Pancreas (tissue), 10 donors: ENCODE measurements around the gene RAD18. TPM values are rescaled to one million over a fixed set of nuclear protein-coding genes. Genes with fewer than 3 reads are reported as not detected.

Source experiments
- ATAC-seq, 4 donors: fragments of 200-7000 bp; cut with Tn5 transposase; one replicate each; pipeline versions ENCODE4 v1.8.0 to v1.9.1; 2020; ENCODE audit warnings: mild to moderate bottlenecking in 4 of 4, moderate library complexity in 4 of 4
- DNase-seq, 6 donors: peaks; one replicate each; pipeline ENCODE4 v3.0.0-alpha.2; 2020
- FAIRE-seq: peaks from 2 replicates; lab custom pipeline; 2012; peaks lifted over from hg19 to GRCh38; lab: Jason Lieb, UNC
- H3K27ac ChIP-seq, 4 donors: fragments of 200-600 bp; sonication (generic); 1 replicate in 3 of 4; 2 replicates in 1 of 4; pipeline versions ENCODE4 v1.5.0 to v1.8.0; 2020
- H3K27me3 ChIP-seq, 4 donors: fragments of 200-600 bp; one replicate each; pipeline ENCODE4 v1.8.0; 2021
- H3K36me3 ChIP-seq, 3 donors: fragments of 200-600 bp; sonication (generic) in 1 of 3; one replicate each; pipeline versions ENCODE4 v1.5.0 to v1.8.0; 2020 to 2021
- H3K4me1 ChIP-seq, 3 donors: fragments of 200-600 bp; one replicate each; pipeline ENCODE4 v1.8.0; 2021
- H3K4me3 ChIP-seq, 4 donors: fragments of 200-600 bp; sonication (generic) in 2 of 4; one replicate each; pipeline versions ENCODE4 v1.5.0 to v1.8.0; 2020 to 2021
- H3K9me3 ChIP-seq, 4 donors: fragments of 200-600 bp; one replicate each; pipeline ENCODE4 v1.8.0; 2021
- CTCF ChIP-seq, 4 donors: fragments of 200-600 bp; sonication (generic) in 3 of 4; IDR thresholded peaks; one replicate each; pipeline versions ENCODE4 v1.5.0 to v1.8.0; 2021; ENCODE audit warnings: antibody characterized with exemption in 4 of 4
- WGBS, 2 donors: extraction: QIAGEN DNeasy Blood & Tissue Kit; methylation state at CpG; one replicate each; pipeline ENCODE4 v1.1.7; 2013; 5-methylcytosine and 5-hydroxymethylcytosine counted together
- intact Hi-C, 3 donors: fragments of 100-400 bp; cut with DNase I; formaldehyde crosslinking; loops; one replicate each; pipeline versions ENCODE4 v1.11.1 to v1.14.2; 2022
- polyA plus RNA-seq, 2 donors: library from polyadenylated mRNA; stranded (reverse); fragments of 200-250 nt; gene quantifications; one replicate each; pipeline ENCODE4 v1.2.3, GENCODE V29; 2013
- total RNA-seq, 6 donors: library from RNA; stranded (reverse); fragmentation: NEBNext Ultra II Directional in 4 of 6; extraction: Animal tissue kit (Norgen Biotek cat#: 25700) in 4 of 6; gene quantifications; one replicate each; pipeline versions ENCODE4 v1.2.1 to v1.2.4, GENCODE V29; 2021 to 2023
- donor health status: healthy with polysubstance abuse.
- donor health status: DM: no; HTN: no; CAD: no; lungs with moderate emphysema.
- donor health status: DM: no; HTN: no; CAD: no.
- donor health status: control.
- donor health status: control.
- donor health status: Bipolar disorder and iron deficiency.
- donor health status: DM: yes; HTN: yes; CAD: no.
- donor health status: DM: no; HTN: no; CAD: no.
- donor health status: DM: no; HTN: no; CAD: no.
- donor health status: DM: yes; HTN: yes; CAD: no.

Gene RAD18
- total and polyA plus RNA-seq, 8 donors: 1.2 to 4.3 (median 2.2) TPM

GRCh38 chr3:8909160-8909559, 54.1 kb downstream of the RAD18 start:
- Histone ChIP-seq H3K36me3 (no peaks in the 10 kb centered on the region), H3K4me3 (no peak overlapping the region), H3K27me3 (no peaks in the 10 kb centered on the region), H3K4me1 (no peaks in the 10 kb centered on the region), H3K27ac (no peak overlapping the region), H3K9me3 (no peaks in the 10 kb centered on the region)
- intact Hi-C loops: no loop called here
- TF ChIP-seq CTCF (IDR thresholded peaks at IDR 0.05): no peak
- 83 to 98% methylated on average over 3 of the region's 3 CpGs for WGBS, 2 donors
- DNase-seq (no peak), FAIRE-seq (no peak), ATAC-seq (no peak)

- H3K4me1 ChIP-seq: no peaks in the 10 kb centered on the region
- TF ChIP-seq CTCF (IDR thresholded peaks at IDR 0.05): no peak
- ATAC-seq (no peak), DNase-seq (no peak), FAIRE-seq (no peak)
- WGBS, 2 donors: 93 to 98% methylated on average over 5 of the region's 5 CpGs
- no peak overlapping the region for H3K4me3 ChIP-seq
- no peak overlapping the region for H3K27ac ChIP-seq
- no peaks in the 10 kb centered on the region for H3K27me3 ChIP-seq
- intact Hi-C loops: no loop called here
- no peaks in the 10 kb centered on the region for H3K36me3 ChIP-seq
- H3K9me3 ChIP-seq: no peaks in the 10 kb centered on the region
Measured at GRCh38 chr3:8903191-8903590, 60.1 kb downstream of the RAD18 start.

DNA sequence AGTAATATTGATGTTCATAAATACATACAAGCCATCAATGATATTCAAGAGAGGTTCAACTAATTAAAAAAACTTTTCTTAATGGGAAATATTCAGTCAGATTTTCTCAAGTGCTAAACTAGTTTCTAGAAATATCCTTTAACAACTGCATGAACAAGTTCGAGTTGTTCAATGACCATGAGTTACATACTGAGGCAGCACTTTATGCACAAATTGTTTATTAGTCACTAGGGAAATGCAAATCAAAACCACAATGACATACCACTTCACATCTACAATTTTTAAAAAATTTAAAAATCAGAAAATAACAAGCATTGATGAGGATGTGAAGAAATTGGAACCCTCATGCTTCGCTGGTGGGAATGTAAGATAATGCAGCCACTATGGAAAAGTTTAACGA, 62.4 kb downstream of the RAD18 start:
- H3K4me1 ChIP-seq: no peaks in the 10 kb centered on the region
- ATAC-seq: no peak
- TF ChIP-seq CTCF (IDR thresholded peaks at IDR 0.05): no peak
- intact Hi-C loops: no loop called here
- no peaks in the 10 kb centered on the region for H3K9me3 ChIP-seq
- no peaks in the 10 kb centered on the region for H3K27me3 ChIP-seq
- H3K27ac ChIP-seq: no peak overlapping the region
- WGBS, 2 donors: 85 to 93% methylated on average over 3 of the region's 3 CpGs
- no peak for FAIRE-seq
- DNase-seq: no peak
- H3K36me3 ChIP-seq: no peaks in the 10 kb centered on the region
- no peak overlapping the region for H3K4me3 ChIP-seq

- H3K27me3 ChIP-seq: no peaks in the 10 kb centered on the region
- H3K27ac ChIP-seq: no peak overlapping the region
- H3K4me3 ChIP-seq: no peak overlapping the region
- no peaks in the 10 kb centered on the region for H3K9me3 ChIP-seq
- H3K36me3 ChIP-seq: no peaks in the 10 kb centered on the region
- DNase-seq: no peak
- TF ChIP-seq CTCF (IDR thresholded peaks at IDR 0.05): no peak
- no peak for ATAC-seq
- intact Hi-C loops: no loop called here
- WGBS, 2 donors: 87 to 93% methylated on average over 1 of the region's 1 CpG
- no peak for FAIRE-seq
- H3K4me1 ChIP-seq: no peaks in the 10 kb centered on the region
Measured at GRCh38 chr3:8899876-8900460, 63.3 kb downstream of the RAD18 start.

GRCh38 chr3:8895829-8896228, 67.4 kb downstream of the RAD18 start:
- Histone ChIP-seq H3K9me3 (no peaks in the 10 kb centered on the region), H3K27ac (no peak overlapping the region), H3K36me3 (no peaks in the 10 kb centered on the region), H3K27me3 (no peaks in the 10 kb centered on the region), H3K4me1 (no peaks in the 10 kb centered on the region), H3K4me3 (no peak overlapping the region)
- ATAC-seq (no peak), DNase-seq (no peak), FAIRE-seq (no peak)
- TF ChIP-seq CTCF (IDR thresholded peaks at IDR 0.05): no peak
- intact Hi-C loops: no loop called here
- WGBS, 2 donors: 70 to 80% methylated on average over 2 of the region's 2 CpGs
